K562 (cell line): ENCODE results near the gene NDC1. TPM values are rescaled to one million over a fixed set of nuclear protein-coding genes. Genes with fewer than 3 reads are reported as not detected.
A peak's percentile ranks its signal among the peaks of the same experiment; 100 is the strongest.

Experiments
- ADNP ChIP-seq: fragments of 200-800 bp; sonication (Bioruptor generic); IDR thresholded peaks from 2 replicates; pipeline ENCODE4 v1.6.1; 2016; ENCODE audit warnings: missing genetic modification characterization, missing compliant biosample characterization
- ARID1B ChIP-seq: fragments of 450-650 bp; IDR thresholded peaks from 2 replicates; pipeline ENCODE4 v1.6.1; 2016; ENCODE audit warnings: antibody characterized with exemption, mild to moderate bottlenecking, inconsistent platforms
- BACH1 ChIP-seq: fragments of 200-800 bp; sonication (Bioruptor generic); IDR thresholded peaks from 2 replicates; pipeline ENCODE4 v1.6.1; 2016; ENCODE audit warnings: missing genetic modification characterization, missing compliant biosample characterization
- BCLAF1 ChIP-seq, 2 experiments: fragments of 450-650 bp in 1 of 2; IDR thresholded peaks; 2 replicates each; pipeline ENCODE4 v1.6.1; 2011 to 2017; ENCODE audit warnings: low read depth in 2 of 2, antibody characterized with exemption in 1 of 2, borderline replicate concordance in 1 of 2, low read length in 1 of 2, mild to moderate bottlenecking in 1 of 2, mixed read lengths in 1 of 2; ENCODE audit not compliant: control insufficient read depth in 1 of 2
- DDX20 ChIP-seq: fragments of 450-650 bp; IDR thresholded peaks from 2 replicates; pipeline ENCODE4 v1.6.1; 2016; ENCODE audit warnings: missing genetic modification characterization, low read depth, mild to moderate bottlenecking, missing compliant biosample characterization, moderate library complexity
- DMBX1 ChIP-seq: fragments of 250-450 bp; sonication (Bioruptor Pico); IDR thresholded peaks from 2 replicates; pipeline ENCODE4 v1.8.0; 2022; ENCODE audit warnings: inconsistent platforms, mild to moderate bottlenecking, moderate library complexity, borderline replicate concordance
- HLTF ChIP-seq: fragments of 450-650 bp; IDR thresholded peaks from 2 replicates; pipeline ENCODE4 v1.6.1; 2016
- HMG20B ChIP-seq: fragments of 250-450 bp; sonication (Bioruptor Pico); IDR thresholded peaks from 2 replicates; pipeline ENCODE4 v1.5.0; 2021; ENCODE audit warnings: mild to moderate bottlenecking
- MAZ ChIP-seq, 2 experiments: fragments of 450-650 bp in 1 of 2; sonication (generic) in 1 of 2; formaldehyde crosslinking; IDR thresholded peaks in 1 of 2; conservative IDR thresholded peaks in 1 of 2; 2 replicates each; pipeline versions ENCODE4 v1.4.0 to v1.5.0; 2020; ENCODE audit warnings: mild to moderate bottlenecking in 1 of 2, missing genetic modification reagents in 1 of 2
- MECOM ChIP-seq: fragments of 250-450 bp; sonication (Bioruptor Pico); IDR thresholded peaks from 2 replicates; pipeline ENCODE4 v1.8.0; 2022; ENCODE audit warnings: inconsistent platforms
- NFIC ChIP-seq: fragments of 450-650 bp; IDR thresholded peaks from 2 replicates; pipeline ENCODE4 v1.6.1; 2017; ENCODE audit warnings: mild to moderate bottlenecking, inconsistent platforms
- NR2C1 ChIP-seq, 2 experiments: fragments of 450-650 bp; IDR thresholded peaks; 2 replicates each; pipeline ENCODE4 v1.6.1; 2017; ENCODE audit warnings: mild to moderate bottlenecking in 2 of 2, antibody characterized with exemption in 1 of 2, inconsistent platforms in 1 of 2, missing compliant biosample characterization in 1 of 2, missing genetic modification characterization in 1 of 2
- PHB ChIP-seq: fragments of 250-450 bp; sonication (Bioruptor Pico); IDR thresholded peaks from 2 replicates; pipeline ENCODE4 v1.5.0; 2021
- POLR2AphosphoS5 ChIP-seq: IDR thresholded peaks from 2 replicates; pipeline ENCODE4 v1.6.1; 2011; ENCODE audit warnings: mild to moderate bottlenecking, low read depth, low read length, moderate library complexity; ENCODE audit not compliant: control insufficient read depth, insufficient read depth
- RBM34 ChIP-seq: fragments of 200-400 bp; formaldehyde crosslinking; IDR thresholded peaks from 2 replicates; pipeline ENCODE4 v1.6.1; 2018; ENCODE audit warnings: low read length, borderline replicate concordance; ENCODE audit not compliant: insufficient read depth
- SMAD1 ChIP-seq: fragments of 150-350 bp; IDR thresholded peaks from 2 replicates; pipeline ENCODE4 v1.6.1; 2014; ENCODE audit warnings: low read length, low read depth; ENCODE audit not compliant: partially characterized antibody
- SMARCB1 ChIP-seq: IDR thresholded peaks from 2 replicates; pipeline ENCODE4 v1.6.1; 2011; ENCODE audit warnings: improper control_type of control experiment, low read depth; ENCODE audit not compliant: insufficient read length
- SOX6 ChIP-seq: fragments of 450-650 bp; IDR thresholded peaks from 2 replicates; pipeline ENCODE4 v1.6.1; 2014; ENCODE audit warnings: mild to moderate bottlenecking
- STAT5A ChIP-seq: IDR thresholded peaks from 2 replicates; pipeline ENCODE4 v1.6.1; 2012; ENCODE audit warnings: low read length, inconsistent platforms, borderline replicate concordance
- TCF7 ChIP-seq: sonication (generic); IDR thresholded peaks from 2 replicates; pipeline ENCODE4 v1.6.1; 2016; ENCODE audit warnings: antibody characterized with exemption, borderline replicate concordance
- XRCC4 ChIP-seq: IDR thresholded peaks from one replicate; pipeline ENCODE4 v1.6.1; 2011; ENCODE audit not compliant: insufficient read depth, insufficient read length; ENCODE audit errors: extremely low read depth
- ZBTB1 ChIP-seq: sonication (generic); formaldehyde crosslinking; IDR thresholded peaks from 2 replicates; pipeline ENCODE4 v1.8.1; 2023; ENCODE audit warnings: missing genetic modification reagents, low read depth, mild to moderate bottlenecking, borderline replicate concordance
- ZC3H8 ChIP-seq: fragments of 450-650 bp; IDR thresholded peaks from 2 replicates; pipeline ENCODE4 v1.6.1; 2017
- ZFPM2 ChIP-seq: fragments of 250-450 bp; sonication (Bioruptor Pico); IDR thresholded peaks from 2 replicates; pipeline ENCODE4 v1.5.1; 2022; ENCODE audit warnings: mild to moderate bottlenecking
- ZZZ3 ChIP-seq: fragments of 450-650 bp; IDR thresholded peaks from 2 replicates; pipeline ENCODE4 v1.6.1; 2016; ENCODE audit warnings: antibody characterized with exemption, mild to moderate bottlenecking, moderate library complexity
- polyA plus RNA-seq, 8 experiments: library from polyadenylated mRNA; depleted of rRNA in 4 of 8; stranded (reverse) in 5 of 8; unstranded in 3 of 8; fragments of >200 nt; fragmentation: Nextera tagmentation in 2 of 8; fragmentation: Illumina TruSeq in 1 of 8; extraction: Ambion mirVana in 2 of 8; extraction: Trizol in 1 of 8; gene quantifications; 2 replicates each; pipeline versions ENCODE4 v1.2.1 to v1.2.3, GENCODE V29; 2011 to 2014; ENCODE audit warnings: inconsistent platforms in 1 of 8, missing spikeins in 1 of 8
- total RNA-seq, 7 experiments: library from RNA; depleted of rRNA in 6 of 7; stranded (reverse); fragments of >200 nt in 6 of 7; fragmentation: Illumina TruSeq in 2 of 7; extraction: Trizol in 2 of 7; gene quantifications; 2 replicates each; pipeline versions ENCODE4 v1.2.1 to v1.2.3, GENCODE V29; 2011 to 2021; ENCODE audit warnings: low replicate concordance in 1 of 7
- TF ChIP-seq, protein P1 (sequence below): IDR thresholded peaks from 2 replicates; pipeline ENCODE4 v1.6.1; 2011; ENCODE audit not compliant: insufficient read length; ENCODE audit errors: extremely low read depth

The NDC1 gene
- total and polyA plus RNA-seq, 9 of the 15 experiments (the other 6 are each of a cell fraction or from before 2014, with no cell fraction given), result 26.9 to 102 (median 64.5) TPM

- peak; percentile 21; the same call in 1 of the 2 replicates for TF ChIP-seq SOX6
- no peak for TF ChIP-seq XRCC4
- no peak for TF ChIP-seq HLTF
- no peak for TF ChIP-seq POLR2AphosphoS5
- TF ChIP-seq NFIC, result no peak; the same call in 1 of the 2 replicates
- no peak for TF ChIP-seq NR2C1 (IDR thresholded peaks at IDR 0.05)
- TF ChIP-seq NR2C1 (tag; IDR thresholded peaks at IDR 0.05), result 0 out of 2 replicates have a peak, but pooled peaks have one; percentile 21
- TF ChIP-seq STAT5A, result no peak
- no peak for TF ChIP-seq ZFPM2 (CRISPR knock-in tag)
- TF ChIP-seq BACH1 (tag), result no peak
- TF ChIP-seq HMG20B (CRISPR knock-in tag), result no peak
- no peak for TF ChIP-seq DDX20 (tag)
- TF ChIP-seq SMAD1, result no peak
- TF ChIP-seq TCF7, result no peak
- no peak for TF ChIP-seq ZZZ3
- TF ChIP-seq, protein P1, sequence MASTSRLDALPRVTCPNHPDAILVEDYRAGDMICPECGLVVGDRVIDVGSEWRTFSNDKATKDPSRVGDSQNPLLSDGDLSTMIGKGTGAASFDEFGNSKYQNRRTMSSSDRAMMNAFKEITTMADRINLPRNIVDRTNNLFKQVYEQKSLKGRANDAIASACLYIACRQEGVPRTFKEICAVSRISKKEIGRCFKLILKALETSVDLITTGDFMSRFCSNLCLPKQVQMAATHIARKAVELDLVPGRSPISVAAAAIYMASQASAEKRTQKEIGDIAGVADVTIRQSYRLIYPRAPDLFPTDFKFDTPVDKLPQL, result no peak
- TF ChIP-seq ADNP (tag), result no peak
- no peak for TF ChIP-seq ZC3H8
- no peak for TF ChIP-seq BCLAF1 (IDR thresholded peaks at IDR 0.05; ENCODE audit: borderline replicate concordance in 1 of 2, control insufficient read depth in 1 of 2, low read depth in 2 of 2, low read length in 1 of 2)
- TF ChIP-seq ZBTB1, result no peak
- 0 out of 4 replicates have a peak, but pooled peaks of 1 of the 2 experiments have one; percentile 32 for TF ChIP-seq MAZ (CRISPR knock-in tag; conservative IDR thresholded peaks at IDR 0.05 in 1 of 2, IDR thresholded peaks at IDR 0.05 in 1 of 2)
- TF ChIP-seq ARID1B, result peak; percentile 26; the same call in 1 of the 2 replicates
- TF ChIP-seq PHB (CRISPR knock-in tag), result no peak
- no peak for TF ChIP-seq RBM34
- no peak for TF ChIP-seq SMARCB1
- TF ChIP-seq MECOM, result no peak
- TF ChIP-seq DMBX1 (CRISPR knock-in tag), result 0 out of 2 replicates have a peak, but pooled peaks have one; percentile 48
Observed at GRCh38 chr1:53811414-53811851, 26.7 kb downstream of the NDC1 start (continued).
